Keratinocyte (primary cell): ENCODE measurements around the gene C19orf47. TPM values are rescaled to one million over a fixed set of nuclear protein-coding genes. Genes with fewer than 3 reads are reported as not detected.

Experiments
- DNase-seq: peaks from one replicate; pipeline ENCODE4 v3.0.0-alpha.2; 2011; ENCODE audit warnings: low read depth, missing footprints, low spot score
- FAIRE-seq: peaks from 2 replicates; lab custom pipeline; 2011; peaks lifted over from hg19 to GRCh38; lab: Jason Lieb, UNC
- H2AFZ ChIP-seq: 2 replicates; pipeline ENCODE4 v1.6.0; 2012; ENCODE audit warnings: low read length, control low read depth, inconsistent platforms; ENCODE audit not compliant: control insufficient read depth
- H3K27ac ChIP-seq: 2 replicates; pipeline ENCODE4 v1.5.1; 2011; ENCODE audit warnings: low read length; ENCODE audit not compliant: control insufficient read depth, insufficient read depth
- H3K27me3 ChIP-seq: 3 replicates; pipeline ENCODE4 v1.6.0; 2011; ENCODE audit warnings: low read length; ENCODE audit not compliant: control insufficient read depth, insufficient read depth; ENCODE audit errors: extremely low read depth
- H3K36me3 ChIP-seq, 2 experiments: 2 replicates in 1 of 2; 3 replicates in 1 of 2; pipeline ENCODE4 v1.5.1; 2011; ENCODE audit warnings: low read length in 2 of 2, mild to moderate bottlenecking in 1 of 2; ENCODE audit not compliant: control insufficient read depth in 2 of 2, insufficient read depth in 2 of 2; ENCODE audit errors: extremely low read depth in 1 of 2
- H3K4me1 ChIP-seq: 3 replicates; pipeline ENCODE4 v1.5.1; 2011; ENCODE audit warnings: low read length; ENCODE audit not compliant: control insufficient read depth, insufficient read depth; ENCODE audit errors: extremely low read depth
- H3K4me2 ChIP-seq: 3 replicates; pipeline ENCODE4 v1.6.0; 2011; ENCODE audit warnings: low read depth, low read length; ENCODE audit not compliant: control insufficient read depth, insufficient read depth; ENCODE audit errors: extremely low read depth
- H3K4me3 ChIP-seq, 3 experiments: fragments of 200-600 bp in 1 of 3; sonication (generic) in 1 of 3; 2 replicates in 2 of 3; 3 replicates in 1 of 3; pipeline ENCODE4 v1.5.1; 2011 to 2016; ENCODE audit warnings: low read length in 3 of 3, mild to moderate bottlenecking in 3 of 3, control low read depth in 2 of 3, inconsistent platforms in 1 of 3, low read depth in 1 of 3, mixed read lengths in 1 of 3, mixed run types in 1 of 3, moderate library complexity in 1 of 3; ENCODE audit not compliant: control insufficient read depth in 2 of 3, insufficient read depth in 2 of 3; ENCODE audit errors: extremely low read depth in 1 of 3
- H3K79me2 ChIP-seq: 2 replicates; pipeline ENCODE4 v1.6.0; 2012; ENCODE audit warnings: low read length; ENCODE audit not compliant: control insufficient read depth, insufficient read depth
- H3K9ac ChIP-seq: 3 replicates; pipeline ENCODE4 v1.6.0; 2011; ENCODE audit warnings: low read length; ENCODE audit not compliant: control insufficient read depth, insufficient read depth; ENCODE audit errors: extremely low read depth
- H3K9me1 ChIP-seq: 3 replicates; pipeline ENCODE4 v1.6.0; 2011; ENCODE audit warnings: low read length; ENCODE audit not compliant: control insufficient read depth, insufficient read depth; ENCODE audit errors: extremely low read depth
- H3K9me3 ChIP-seq: 2 replicates; pipeline ENCODE4 v1.5.1; 2012; ENCODE audit warnings: low read depth, low read length; ENCODE audit not compliant: control insufficient read depth
- H4K20me1 ChIP-seq: 3 replicates; pipeline ENCODE4 v1.6.0; 2011; ENCODE audit warnings: low read length; ENCODE audit not compliant: control insufficient read depth, insufficient read depth; ENCODE audit errors: extremely low read depth
- CTCF ChIP-seq, 3 experiments: IDR thresholded peaks in 1 of 3; conservative IDR thresholded peaks in 1 of 3; optimal IDR thresholded peaks in 1 of 3; 2 replicates in 2 of 3; 3 replicates in 1 of 3; pipeline versions ENCODE3 to v1.5.1; 2011; ENCODE audit warnings: low read length in 3 of 3, mild to moderate bottlenecking in 3 of 3, moderate library complexity in 2 of 3, control low read depth in 1 of 3, inconsistent platforms in 1 of 3; ENCODE audit not compliant: insufficient read depth in 2 of 3; ENCODE audit errors: extremely low read depth in 1 of 3
- EZH2 ChIP-seq: IDR thresholded peaks from one replicate; pipeline ENCODE4 v1.6.1; 2012; ENCODE audit warnings: inconsistent platforms, mild to moderate bottlenecking, low read length, moderate library complexity
- dilution Hi-C: fragments of 300-500 bp; cut with MboI; formaldehyde crosslinking; loops from one replicate; pipeline ENCODE4 v1.7.0; 2020; ENCODE audit warnings: low sequenced_read_pairs; ENCODE audit not compliant: extremely low pct_ligation_motif_present
- polyA plus RNA-seq, 5 experiments: library from polyadenylated mRNA; depleted of rRNA in 3 of 5; stranded (reverse) in 3 of 5; stranded (forward) in 1 of 5; unstranded in 1 of 5; fragments of >200 nt; gene quantifications; 1 replicate in 1 of 5; 2 replicates in 3 of 5; 3 replicates in 1 of 5; pipeline versions ENCODE4 v1.2.1 to v1.2.3, GENCODE V29; 2011 to 2012; ENCODE audit warnings: missing spikeins in 2 of 5, low read depth in 1 of 5, low replicate concordance in 1 of 5

Gene C19orf47
- polyA plus RNA-seq, 1 donor (not counting 4 experiments of a cell fraction or from before 2014, with no cell fraction given) = 13.3 TPM

- no peaks in the 10 kb centered on the region for H4K20me1 ChIP-seq
- H3K9me1 ChIP-seq = no peaks in the 10 kb centered on the region
- FAIRE-seq (no peak), DNase-seq (no peak)
- no peaks in the 10 kb centered on the region for H3K27me3 ChIP-seq
- no peaks in the 10 kb centered on the region for H3K9me3 ChIP-seq
- peaks cover 25 to 37% of the 10 kb centered on the region in 2 experiments for H3K36me3 ChIP-seq
- H3K4me3 ChIP-seq = no peak overlapping the region
- no peaks in the 10 kb centered on the region for H3K79me2 ChIP-seq
- no peak overlapping the region for H2AFZ ChIP-seq
- H3K27ac ChIP-seq = no peak overlapping the region
- dilution Hi-C loops = no loop called here
- no peaks in the 10 kb centered on the region for H3K4me1 ChIP-seq
- no peak overlapping the region for H3K9ac ChIP-seq
- no peak overlapping the region for H3K4me2 ChIP-seq
- TF ChIP-seq EZH2 (no peak), CTCF (optimal IDR thresholded peaks at IDR 0.05 in 1 of 3, IDR thresholded peaks at IDR 0.05 in 1 of 3, conservative IDR thresholded peaks at IDR 0.05 in 1 of 3; ENCODE audit: extremely low read depth in 1 of 3, insufficient read depth in 2 of 3, low read length in 3 of 3) (no peak)
Measured at GRCh38 chr19:40322271-40322610, 26.0 kb downstream of the C19orf47 start.

- peaks cover 26 to 37% of the 10 kb centered on the region in 2 experiments for H3K36me3 ChIP-seq
- H3K9me3 ChIP-seq = no peaks in the 10 kb centered on the region
- no peaks in the 10 kb centered on the region for H4K20me1 ChIP-seq
- no peak overlapping the region for H2AFZ ChIP-seq
- no peak overlapping the region for H3K9ac ChIP-seq
- no peaks in the 10 kb centered on the region for H3K27me3 ChIP-seq
- dilution Hi-C loops = no loop called here
- FAIRE-seq (no peak), DNase-seq (no peak)
- H3K4me1 ChIP-seq = no peaks in the 10 kb centered on the region
- H3K79me2 ChIP-seq = no peaks in the 10 kb centered on the region
- no peak overlapping the region for H3K4me3 ChIP-seq
- H3K4me2 ChIP-seq = no peak overlapping the region
- TF ChIP-seq CTCF (optimal IDR thresholded peaks at IDR 0.05 in 1 of 3, IDR thresholded peaks at IDR 0.05 in 1 of 3, conservative IDR thresholded peaks at IDR 0.05 in 1 of 3; ENCODE audit: extremely low read depth in 1 of 3, insufficient read depth in 2 of 3, low read length in 3 of 3) (no peak), EZH2 (no peak)
- no peak overlapping the region for H3K27ac ChIP-seq
- no peaks in the 10 kb centered on the region for H3K9me1 ChIP-seq
Measured at GRCh38 chr19:40321566-40322270, 26.5 kb downstream of the C19orf47 start.
